NCI-H2227 (cell line): ENCODE data around the gene EFHD2.
"Not testable (repeated sequence)": the region's sequence is repeated elsewhere in the genome, so short reads cannot be mapped to it uniquely, and the experiment has no call there.

ENCODE experiments used
- DNase-seq: peaks from one replicate; lab custom pipeline; 2025; ENCODE audit not compliant: unreplicated experiment; lab: John Stamatoyannopoulos, UW

The EFHD2 gene

DNA sequence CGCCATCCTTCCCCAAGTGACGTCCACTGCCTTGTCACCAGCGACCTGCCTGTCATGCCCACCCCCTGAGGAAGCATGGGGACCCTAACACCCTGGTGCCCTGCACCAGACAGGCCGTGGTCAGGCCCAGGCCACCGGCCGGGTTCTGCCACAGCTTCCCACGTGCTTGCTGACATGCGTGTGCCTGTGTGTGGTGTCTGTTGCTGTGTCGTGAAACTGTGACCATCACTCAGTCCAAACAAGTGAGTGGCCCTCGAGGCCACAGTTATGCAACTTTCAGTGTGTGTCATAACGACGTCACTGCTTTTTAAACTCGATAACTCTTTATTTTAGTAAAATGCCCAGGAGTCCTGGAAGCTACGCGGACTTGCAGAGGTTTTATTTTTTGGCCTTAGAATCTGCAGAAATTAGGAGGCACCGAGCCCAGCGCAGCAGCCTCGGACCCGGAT is 20.0 kb downstream of the EFHD2 start:
- no peak for DNase-seq

DNA sequence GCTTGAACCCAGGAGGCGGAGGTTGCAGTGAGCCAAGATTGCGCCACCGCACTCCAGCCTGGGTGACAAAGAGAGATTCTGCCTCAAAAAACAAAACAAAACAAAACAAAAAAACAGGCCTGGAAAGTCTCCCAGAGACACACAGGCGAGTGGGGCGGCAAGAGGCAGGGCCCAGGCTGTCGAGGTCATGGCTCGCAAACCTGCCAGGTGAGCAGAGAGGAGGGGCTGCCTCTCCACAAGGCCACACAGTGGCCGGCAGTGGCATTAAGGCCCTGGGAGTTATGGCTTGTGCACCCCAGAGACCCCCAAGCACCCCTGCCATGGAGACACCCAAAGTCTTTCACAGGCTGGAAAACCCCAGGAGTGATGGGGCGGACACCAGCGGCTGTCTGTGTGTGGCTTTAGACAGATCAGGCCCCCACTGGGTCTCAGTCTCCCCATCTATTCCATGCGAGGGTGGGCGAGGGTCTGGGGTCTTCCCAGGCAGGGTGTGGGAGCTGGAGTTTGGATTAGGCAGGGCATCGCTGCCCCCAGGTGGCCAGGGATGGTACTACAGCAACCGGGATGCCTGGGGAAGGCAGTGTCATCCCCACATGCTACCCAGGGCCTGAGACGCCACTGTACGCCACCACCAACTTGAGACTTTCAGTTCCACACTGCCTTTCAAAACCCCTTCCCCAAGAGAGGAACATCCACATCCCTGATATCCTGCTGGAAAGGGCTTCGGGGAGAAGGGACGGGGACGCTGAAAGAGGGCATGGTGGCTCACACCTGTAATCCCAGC is 21.3 kb downstream of the EFHD2 start:
- DNase-seq, result peak; percentile 68

DNA sequence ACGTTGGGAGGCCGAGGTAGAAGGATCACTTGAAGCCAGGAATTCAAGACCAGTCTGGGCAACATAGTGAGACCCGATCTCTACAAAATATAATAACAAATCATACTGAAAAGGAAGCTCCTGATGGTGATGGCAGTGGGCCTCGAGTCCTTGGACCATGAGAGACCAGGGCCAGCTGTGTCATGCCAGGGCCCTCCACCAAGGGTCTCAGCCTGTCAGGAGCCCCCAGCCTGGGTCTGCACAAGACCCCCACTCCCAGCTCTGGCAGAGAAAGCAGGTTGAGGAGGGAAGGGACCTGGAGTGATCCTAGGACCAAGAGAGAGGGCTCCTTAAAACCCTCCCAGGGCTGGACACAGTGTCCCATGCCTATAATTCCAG is 21.9 kb downstream of the EFHD2 start:
- no peak for DNase-seq

DNA sequence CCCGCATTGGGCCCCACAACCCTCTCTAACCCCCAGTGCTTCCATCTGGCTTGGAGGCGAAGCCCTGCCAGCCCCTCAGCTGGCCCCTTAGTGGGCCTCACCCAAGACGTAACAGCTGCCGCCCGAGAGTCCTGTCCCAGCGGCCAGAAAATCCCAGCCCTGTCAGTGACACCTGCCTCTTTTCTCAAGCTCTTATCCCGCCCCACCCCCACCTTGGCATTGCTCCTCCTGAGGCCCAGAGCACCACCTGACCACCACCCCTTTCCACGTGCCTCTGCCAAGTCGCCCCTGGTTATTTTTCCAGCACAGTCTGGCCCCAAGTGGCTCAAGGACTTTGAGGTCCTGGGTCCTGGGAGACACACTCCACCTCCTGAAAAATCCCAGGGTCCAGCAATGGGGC is 22.6 kb downstream of the EFHD2 start:
- DNase-seq, result no peak

DNA sequence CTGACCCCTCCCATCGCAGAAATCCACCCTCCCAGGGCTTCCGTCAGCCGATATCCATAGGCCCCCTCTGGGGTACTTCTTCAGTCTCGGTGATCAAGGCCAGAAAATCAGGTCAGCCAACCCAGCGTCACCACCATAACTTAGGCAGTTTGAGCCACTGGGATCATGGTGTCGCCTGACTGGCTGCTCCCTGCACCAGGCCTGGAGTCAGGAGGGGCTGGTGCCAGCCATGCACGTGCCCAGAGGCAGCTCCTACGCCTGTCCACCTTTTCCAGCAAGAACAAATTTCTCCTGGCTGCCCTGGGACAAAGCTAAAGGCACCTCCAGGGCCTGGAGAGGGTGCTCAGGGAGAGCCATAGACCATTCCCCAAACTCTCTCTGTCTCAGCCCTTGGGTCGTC is 23.8 kb downstream of the EFHD2 start:
- no peak for DNase-seq

DNA sequence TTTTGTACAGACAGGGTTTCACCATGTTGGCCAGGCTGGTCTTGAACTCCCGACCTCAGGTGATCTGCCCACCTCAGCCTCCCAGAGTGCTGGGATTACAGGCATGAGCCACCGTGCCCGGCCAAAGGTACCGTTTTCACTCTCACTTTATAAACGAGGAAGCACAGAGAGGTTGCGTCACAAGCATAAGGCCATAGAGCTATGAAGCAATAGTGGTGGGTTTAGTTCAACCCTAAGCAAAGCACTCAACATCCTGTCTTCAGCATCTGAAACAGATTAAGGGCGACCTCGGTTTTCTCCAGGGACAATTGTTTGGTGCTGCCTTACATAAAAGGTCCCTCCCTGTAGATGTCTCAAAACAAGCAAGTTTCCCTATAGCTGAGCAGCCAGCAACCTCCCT is 25.1 kb downstream of the EFHD2 start:
- not testable (repeated sequence) for DNase-seq

DNA sequence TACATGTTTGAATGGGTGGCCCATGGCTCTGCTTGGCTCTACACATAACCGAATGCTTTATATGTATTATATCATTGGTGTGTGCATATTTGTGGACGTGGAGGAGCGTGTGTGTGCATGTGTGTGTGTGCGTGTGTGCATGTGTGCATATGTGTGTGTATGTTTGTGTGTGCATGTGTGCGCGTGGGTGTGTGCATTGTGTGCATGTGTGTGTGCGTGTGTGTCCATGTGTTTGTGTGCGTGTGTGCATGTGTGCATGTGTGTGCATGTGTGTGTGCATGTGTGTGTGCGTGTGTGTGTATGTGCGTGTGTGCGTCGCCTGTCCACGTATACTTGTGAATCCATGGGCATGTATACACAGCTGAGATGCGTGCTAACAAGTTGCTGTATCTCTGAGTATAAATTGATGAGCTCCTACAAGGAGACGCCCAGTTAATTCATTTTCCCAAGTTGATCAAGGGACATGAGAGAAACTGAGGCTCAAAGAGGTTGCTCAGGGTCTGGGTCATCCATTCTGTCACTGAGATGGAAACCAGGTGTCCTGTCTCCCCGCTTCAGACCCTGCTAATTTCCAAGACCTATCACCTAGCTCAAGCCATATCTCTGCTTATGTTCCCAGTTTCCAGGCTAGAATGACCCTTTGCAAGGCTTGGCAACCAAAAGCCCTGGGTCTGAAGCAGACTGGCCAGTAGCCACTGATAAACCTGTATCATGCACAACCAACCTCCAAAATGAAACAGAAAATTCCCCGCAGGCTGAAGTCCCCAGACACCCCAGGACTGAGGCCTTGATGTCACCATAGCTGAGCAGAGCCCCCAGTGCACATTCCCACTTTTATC is 25.8 kb downstream of the EFHD2 start:
- DNase-seq, result no peak

DNA sequence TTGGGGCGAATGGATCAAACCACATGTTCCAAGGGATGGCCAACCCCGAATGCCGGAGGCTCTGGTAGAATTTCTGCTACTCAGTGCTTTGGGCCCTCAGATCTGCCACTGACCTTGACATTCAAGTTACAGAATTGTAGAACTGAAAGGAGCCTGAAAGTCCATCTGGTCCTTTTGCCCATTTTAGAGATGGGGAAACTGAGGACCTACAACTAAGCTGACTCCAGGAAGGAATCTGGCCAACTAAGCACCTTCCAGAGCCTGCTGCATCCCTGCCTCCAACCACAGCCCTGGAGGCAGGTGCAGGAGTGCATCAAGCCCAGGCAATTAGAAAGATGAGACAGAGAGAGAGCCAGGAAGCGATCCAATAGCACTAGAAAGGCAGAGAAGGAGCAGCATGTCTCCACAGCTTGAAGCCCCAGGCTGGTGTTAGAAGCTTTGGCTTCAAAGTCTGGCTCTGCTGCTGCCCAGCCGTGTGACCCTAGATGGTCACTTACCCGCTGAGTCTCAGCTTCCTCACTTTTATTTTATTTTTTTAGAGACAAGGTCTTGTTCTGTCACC is 27.3 kb downstream of the EFHD2 start:
- no peak for DNase-seq

DNA sequence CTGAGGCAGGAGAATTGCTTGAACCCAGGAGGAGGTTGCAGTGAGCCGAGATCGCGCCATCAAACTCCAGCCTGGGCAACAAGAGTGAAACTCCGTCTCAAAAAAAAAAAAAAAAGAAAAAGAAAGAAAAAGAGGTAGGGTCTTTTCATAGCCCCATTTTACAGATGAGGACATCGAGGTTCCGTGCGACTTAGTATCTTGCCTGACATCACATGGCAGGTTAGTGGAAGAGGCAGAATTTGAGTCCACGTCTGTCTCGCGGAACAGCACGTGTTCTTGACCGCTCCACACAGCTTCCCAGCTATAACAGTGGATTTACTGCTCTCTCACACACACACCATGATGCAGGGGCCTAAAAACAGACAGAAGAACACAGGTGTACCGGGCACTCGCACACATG is 29.6 kb downstream of the EFHD2 start:
- DNase-seq, result no peak

DNA sequence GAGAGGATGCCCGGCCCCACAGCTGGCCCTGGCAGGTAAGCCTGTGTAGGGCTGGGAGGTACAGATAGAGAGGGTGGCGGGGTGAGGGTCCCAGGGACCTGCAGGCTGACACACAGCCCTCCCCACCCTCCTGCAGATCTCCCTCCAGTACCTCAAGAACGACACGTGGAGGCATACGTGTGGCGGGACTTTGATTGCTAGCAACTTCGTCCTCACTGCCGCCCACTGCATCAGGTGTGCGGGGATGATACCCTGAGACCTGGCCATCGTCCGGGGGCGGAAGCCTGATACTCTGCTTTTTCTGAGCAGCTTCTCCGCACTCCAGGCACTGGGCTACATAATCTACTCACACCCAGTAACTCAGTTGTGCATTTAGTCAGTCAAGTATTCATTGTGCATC is 30.7 kb downstream of the EFHD2 start:
- DNase-seq, result no peak

DNA sequence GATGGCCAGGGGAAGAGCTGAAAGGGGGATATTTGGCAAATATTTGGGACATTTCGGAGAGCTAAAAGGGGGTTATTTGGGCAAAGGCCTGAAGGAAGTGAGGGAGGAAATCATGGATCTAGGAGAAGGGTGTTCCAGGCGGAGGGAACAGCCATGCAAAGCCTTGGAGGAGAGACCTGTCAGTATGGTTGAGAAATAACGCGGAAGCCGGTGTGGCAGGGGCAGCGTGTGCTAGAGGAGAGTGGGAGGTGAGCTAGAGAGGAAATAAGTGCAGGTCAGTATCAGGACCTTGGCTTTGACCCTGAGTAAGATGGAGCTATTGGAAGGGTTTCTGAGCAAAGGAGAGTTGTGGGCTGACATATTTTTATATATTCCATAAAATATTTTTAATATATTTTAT is 31.6 kb downstream of the EFHD2 start:
- no peak for DNase-seq

DNA sequence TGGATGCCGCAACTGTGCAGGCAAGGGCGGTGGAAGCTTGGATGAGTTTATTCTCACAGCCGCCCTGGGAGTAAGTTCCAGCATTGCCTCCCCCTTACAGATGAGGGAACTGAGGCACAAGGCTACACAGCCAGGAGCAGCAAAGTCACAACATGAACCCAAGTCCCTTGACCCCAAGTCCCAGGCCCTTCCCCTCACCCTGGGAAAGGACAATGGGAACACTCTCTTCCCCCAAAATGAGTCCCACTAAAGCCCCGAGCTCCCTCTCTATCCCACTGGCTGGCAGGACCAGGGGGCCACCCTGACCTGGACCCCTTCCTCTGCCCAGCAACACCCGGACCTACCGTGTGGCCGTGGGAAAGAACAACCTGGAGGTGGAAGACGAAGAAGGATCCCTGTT is 32.4 kb downstream of the EFHD2 start:
- DNase-seq, result no peak

DNA sequence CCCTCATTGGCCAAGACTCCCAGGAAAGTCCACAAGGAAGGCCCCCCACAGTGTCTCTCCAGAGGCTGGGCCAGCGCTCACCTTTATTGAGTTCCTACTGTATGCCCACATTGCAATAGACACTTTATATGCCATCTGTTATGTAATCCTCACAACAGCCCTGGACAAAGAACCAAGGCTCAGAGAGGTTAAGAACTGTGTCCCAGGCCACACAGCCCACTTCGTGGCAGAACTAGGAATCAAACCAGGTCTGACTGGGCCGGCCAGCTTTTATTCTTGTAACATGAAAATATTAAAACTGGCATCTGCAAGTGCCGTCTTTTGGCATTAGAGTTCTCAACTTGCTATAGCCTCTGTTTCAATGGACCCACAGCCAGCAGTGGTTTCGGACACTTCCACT is 33.1 kb downstream of the EFHD2 start:
- no peak for DNase-seq

DNA sequence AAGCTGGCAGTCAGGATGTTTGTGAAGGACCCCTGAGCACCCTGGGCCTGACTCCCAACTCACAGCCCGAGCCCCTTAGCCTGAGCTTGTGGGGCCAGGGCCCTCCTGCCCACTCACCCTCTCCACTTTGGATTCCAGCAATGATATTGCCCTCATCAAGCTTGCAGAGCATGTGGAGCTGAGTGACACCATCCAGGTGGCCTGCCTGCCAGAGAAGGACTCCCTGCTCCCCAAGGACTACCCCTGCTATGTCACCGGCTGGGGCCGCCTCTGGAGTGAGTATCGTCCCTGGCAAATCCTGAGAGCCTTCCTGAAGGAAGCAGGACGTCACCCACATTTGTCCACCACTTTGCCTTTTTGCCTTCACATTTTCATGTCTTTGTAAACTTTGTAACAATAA is 33.6 kb downstream of the EFHD2 start:
- no peak for DNase-seq

DNA sequence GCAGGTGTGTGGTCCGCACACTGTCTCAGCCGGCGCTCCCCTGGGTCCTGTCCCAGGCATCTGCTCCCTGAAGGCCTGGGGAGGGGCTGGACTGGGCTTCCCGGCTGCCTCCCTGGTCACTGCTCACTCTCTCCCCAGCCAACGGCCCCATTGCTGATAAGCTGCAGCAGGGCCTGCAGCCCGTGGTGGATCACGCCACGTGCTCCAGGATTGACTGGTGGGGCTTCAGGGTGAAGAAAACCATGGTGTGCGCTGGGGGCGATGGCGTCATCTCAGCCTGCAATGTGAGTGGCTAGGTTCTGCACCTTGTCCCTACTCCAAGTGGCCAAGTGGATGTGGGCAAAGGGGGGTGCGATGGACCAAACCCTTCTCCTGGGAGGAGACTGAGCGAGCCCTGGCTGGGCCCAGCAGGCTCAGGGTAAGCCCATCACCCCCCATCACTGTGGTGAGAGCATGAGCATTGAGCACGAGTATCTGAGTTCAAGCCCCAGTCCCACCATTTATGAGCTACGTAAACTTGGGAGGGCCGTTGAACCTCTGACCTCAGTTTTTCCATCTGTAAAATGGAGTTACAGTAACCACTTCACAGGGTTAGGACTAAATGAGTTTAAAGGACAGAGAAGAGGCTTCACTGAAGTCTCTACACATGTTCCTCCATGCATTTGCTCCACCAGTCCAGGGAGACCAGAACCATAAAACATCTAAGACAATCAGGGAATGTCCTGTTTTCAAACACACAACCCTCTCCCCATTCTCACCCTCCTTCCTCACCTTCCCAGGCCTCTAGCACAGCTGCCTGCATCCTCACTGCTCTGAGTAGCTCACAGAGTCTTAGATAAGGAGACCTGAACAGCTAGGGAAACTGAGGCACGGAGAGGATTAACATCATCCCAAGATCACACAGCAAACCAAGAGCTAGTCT is 35.0 kb downstream of the EFHD2 start:
- no peak for DNase-seq

DNA sequence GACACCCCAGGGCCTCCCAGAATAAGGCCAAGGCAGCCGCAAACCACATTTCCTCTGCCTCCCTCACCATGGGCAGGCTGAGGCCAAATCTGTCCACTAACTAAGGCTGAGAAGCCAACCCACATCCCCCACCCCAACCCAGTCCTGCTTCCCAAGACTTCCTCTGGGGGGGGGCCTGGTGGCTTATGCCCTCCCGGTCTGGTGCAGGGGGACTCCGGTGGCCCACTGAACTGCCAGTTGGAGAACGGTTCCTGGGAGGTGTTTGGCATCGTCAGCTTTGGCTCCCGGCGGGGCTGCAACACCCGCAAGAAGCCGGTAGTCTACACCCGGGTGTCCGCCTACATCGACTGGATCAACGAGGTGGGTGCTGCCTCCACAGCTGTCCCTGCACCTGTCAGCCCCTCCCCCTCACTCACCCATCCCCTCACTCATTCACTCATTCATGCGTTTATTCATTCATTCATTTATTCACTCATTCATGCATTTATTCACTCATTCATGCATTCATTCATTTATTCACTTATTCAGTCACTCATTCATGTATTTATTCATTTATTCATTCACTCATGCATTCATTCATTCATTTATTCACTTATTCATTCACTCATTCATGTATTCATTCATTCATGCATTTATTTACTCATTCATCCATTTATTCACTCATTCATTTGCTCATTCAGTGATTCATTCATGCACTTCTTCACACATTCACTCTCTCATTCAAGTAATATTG is 35.9 kb downstream of the EFHD2 start:
- no peak for DNase-seq

DNA sequence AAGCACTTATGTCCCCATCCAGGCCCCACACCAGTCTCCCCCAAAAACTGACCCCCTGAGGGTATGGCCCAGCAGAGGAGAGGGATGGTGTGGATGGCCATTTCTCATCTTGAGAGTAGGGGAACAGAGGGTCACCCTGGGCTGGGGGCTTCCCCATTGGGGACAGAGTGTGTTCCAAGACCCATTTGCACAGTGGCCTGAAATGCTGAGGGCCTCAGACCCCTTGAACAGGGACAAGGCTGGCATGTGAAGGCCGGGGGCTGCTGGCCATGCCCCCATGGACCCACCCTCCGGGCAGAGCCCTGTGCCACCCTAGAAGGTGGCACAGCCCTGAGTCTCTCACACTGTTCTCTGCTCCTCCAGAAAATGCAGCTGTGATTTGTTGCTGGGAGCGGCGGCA is 36.5 kb downstream of the EFHD2 start:
- no peak for DNase-seq

DNA sequence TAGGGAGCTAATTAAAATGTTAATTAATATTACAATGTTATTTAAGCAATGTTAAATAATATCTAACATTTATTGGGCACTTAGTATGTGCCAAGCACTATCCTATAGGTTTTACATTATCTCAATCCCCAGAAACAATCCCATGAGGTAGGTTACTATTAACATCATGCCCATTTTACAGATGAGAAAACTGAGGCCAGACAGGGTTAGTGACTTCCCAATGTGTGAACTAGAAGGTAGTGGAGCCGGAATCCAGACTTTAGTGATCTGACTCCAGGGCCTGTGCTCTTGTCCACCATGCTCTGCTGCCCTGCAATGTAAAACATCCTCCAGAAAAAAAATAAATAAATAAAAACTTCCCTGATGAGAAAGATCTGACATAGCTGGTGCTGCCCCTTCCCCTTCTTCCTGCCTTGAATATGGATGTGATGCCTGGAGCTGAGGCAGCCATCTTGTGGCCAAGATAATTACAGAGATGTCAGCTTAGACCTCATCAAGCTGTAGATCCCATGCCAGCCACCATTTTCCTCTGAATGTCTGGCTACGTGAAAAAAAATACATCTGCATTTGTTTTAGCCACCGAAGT is 39.3 kb downstream of the EFHD2 start:
- no peak for DNase-seq

DNA sequence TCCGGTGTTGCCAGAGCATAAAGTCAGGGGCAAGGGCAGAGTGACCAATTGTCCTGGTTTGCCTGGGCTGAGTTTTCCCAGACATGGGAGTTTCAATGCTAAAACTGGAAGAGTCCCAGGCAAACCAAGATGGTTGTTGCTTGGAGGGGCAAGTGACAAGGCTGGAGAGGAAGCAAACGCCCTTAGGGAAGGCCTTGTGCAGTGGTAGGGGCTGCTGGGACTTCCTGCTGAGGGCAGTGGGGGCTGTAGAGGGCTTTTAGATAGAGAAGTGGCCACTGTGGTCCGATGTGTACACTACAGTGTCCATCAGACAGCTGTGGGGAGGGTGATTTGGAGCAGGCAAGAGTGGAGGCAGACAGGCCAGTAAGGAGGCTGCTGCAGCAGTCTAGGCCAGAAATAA is 39.9 kb downstream of the EFHD2 start:
- DNase-seq, result no peak
